HEK293T (cell line): ENCODE measurements around the gene ITPKB.
"Not testable (repeated sequence)": the region's sequence is repeated elsewhere in the genome, so short reads cannot be mapped to it uniquely, and the experiment has no call there.

ENCODE experiments used
- CTCF ChIA-PET: fragments of 350-600 bp; formaldehyde crosslinking; extraction: SDS; loops from one replicate; lab custom pipeline; 2021; ENCODE audit warnings: antibody characterized with exemption, inconsistent platforms; lab: Yijun Ruan, JAX
- POLR2A ChIA-PET: fragments of 350-600 bp; formaldehyde crosslinking; extraction: SDS; loops from one replicate; lab custom pipeline; 2020; ENCODE audit warnings: antibody characterized with exemption, inconsistent platforms; lab: Yijun Ruan, JAX
- DNase-seq: peaks from one replicate; pipeline ENCODE4 v3.0.0; 2012; ENCODE audit warnings: mixed read lengths; ENCODE audit errors: extremely low spot score
- ARNT ChIP-seq: fragments of 450-650 bp; IDR thresholded peaks from 2 replicates; pipeline ENCODE4 v1.6.1; 2017; ENCODE audit warnings: mild to moderate bottlenecking
- BHLHE40 ChIP-seq: fragments of 450-650 bp; IDR thresholded peaks from 2 replicates; pipeline ENCODE4 v1.6.1; 2016; ENCODE audit warnings: mild to moderate bottlenecking, moderate library complexity, borderline replicate concordance
- CTBP1 ChIP-seq: fragments of 450-650 bp; IDR thresholded peaks from 2 replicates; pipeline ENCODE4 v1.6.1; 2016; ENCODE audit warnings: borderline replicate concordance
- ELF4 ChIP-seq: fragments of 450-650 bp; IDR thresholded peaks from 2 replicates; pipeline ENCODE4 v1.6.1; 2017; ENCODE audit warnings: antibody characterized with exemption
- FOXA1 ChIP-seq: fragments of 450-650 bp; IDR thresholded peaks from 2 replicates; pipeline ENCODE4 v1.6.1; 2016; ENCODE audit warnings: mild to moderate bottlenecking
- FOXK2 ChIP-seq: fragments of 450-650 bp; IDR thresholded peaks from 2 replicates; pipeline ENCODE4 v1.6.1; 2016; ENCODE audit warnings: mild to moderate bottlenecking
- FOXM1 ChIP-seq: fragments of 450-650 bp; IDR thresholded peaks from 2 replicates; pipeline ENCODE4 v1.6.1; 2017; ENCODE audit warnings: mild to moderate bottlenecking, borderline replicate concordance
- HDGF ChIP-seq: fragments of 450-650 bp; IDR thresholded peaks from 2 replicates; pipeline ENCODE4 v1.6.1; 2017; ENCODE audit warnings: antibody characterized with exemption, borderline replicate concordance
- L3MBTL2 ChIP-seq: fragments of 450-650 bp; conservative IDR thresholded peaks from 2 replicates; pipeline ENCODE4 v1.6.1; 2016; ENCODE audit warnings: mild to moderate bottlenecking
- LEF1 ChIP-seq: fragments of 450-650 bp; IDR thresholded peaks from 2 replicates; pipeline ENCODE4 v1.6.1; 2017; ENCODE audit warnings: mild to moderate bottlenecking, borderline replicate concordance
- NFRKB ChIP-seq: fragments of 450-650 bp; IDR thresholded peaks from 2 replicates; pipeline ENCODE4 v1.6.1; 2016; ENCODE audit warnings: mild to moderate bottlenecking, moderate library complexity
- SP1 ChIP-seq: fragments of 450-650 bp; IDR thresholded peaks from 2 replicates; pipeline ENCODE4 v1.6.1; 2017
- SUZ12 ChIP-seq: fragments of 450-650 bp; IDR thresholded peaks from 2 replicates; pipeline ENCODE4 v1.6.1; 2016; ENCODE audit warnings: mild to moderate bottlenecking
- TARDBP ChIP-seq: fragments of 450-650 bp; IDR thresholded peaks from 2 replicates; pipeline ENCODE4 v1.6.1; 2016
- ZNF384 ChIP-seq: fragments of 450-650 bp; IDR thresholded peaks from 2 replicates; pipeline ENCODE4 v1.6.1; 2016
- TF ChIP-seq, protein P1 (sequence below): fragments of 450-650 bp; IDR thresholded peaks from 2 replicates; pipeline ENCODE4 v1.6.1; 2016

The ITPKB gene

GRCh38 chr1:226772446-226773139 lies 33.5 kb upstream of the ITPKB start:
- POLR2A ChIA-PET = no interaction called here
- CTCF ChIA-PET = interaction anchor here (0.7 to 1.2 kb wide), 2 partner anchors 9 to 18 kb away, joined by 3 to 4 read pairs; no protein-coding TSS in a partner anchor
- TF ChIP-seq SP1 = no peak
- TF ChIP-seq SUZ12 = no peak
- TF ChIP-seq FOXK2 = no peak
- no peak for TF ChIP-seq BHLHE40
- no peak for TF ChIP-seq ELF4
- no peak for TF ChIP-seq NFRKB
- TF ChIP-seq FOXA1 = no peak
- no peak for TF ChIP-seq L3MBTL2
- no peak for TF ChIP-seq ARNT
- no peak for TF ChIP-seq LEF1
- TF ChIP-seq CTBP1 = no peak
- no peak for TF ChIP-seq TARDBP
- TF ChIP-seq HDGF = no peak
- TF ChIP-seq ZNF384 = no peak
- TF ChIP-seq, protein P1, sequence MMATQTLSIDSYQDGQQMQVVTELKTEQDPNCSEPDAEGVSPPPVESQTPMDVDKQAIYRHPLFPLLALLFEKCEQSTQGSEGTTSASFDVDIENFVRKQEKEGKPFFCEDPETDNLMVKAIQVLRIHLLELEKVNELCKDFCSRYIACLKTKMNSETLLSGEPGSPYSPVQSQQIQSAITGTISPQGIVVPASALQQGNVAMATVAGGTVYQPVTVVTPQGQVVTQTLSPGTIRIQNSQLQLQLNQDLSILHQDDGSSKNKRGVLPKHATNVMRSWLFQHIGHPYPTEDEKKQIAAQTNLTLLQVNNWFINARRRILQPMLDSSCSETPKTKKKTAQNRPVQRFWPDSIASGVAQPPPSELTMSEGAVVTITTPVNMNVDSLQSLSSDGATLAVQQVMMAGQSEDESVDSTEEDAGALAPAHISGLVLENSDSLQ = no peak
- TF ChIP-seq FOXM1 = no peak
- no peak for DNase-seq

- DNase-seq, CTCF ChIA-PET: not testable (repeated sequence)
- POLR2A ChIA-PET = interaction anchor here (0.6 kb wide), 1 partner anchor 438 kb away, joined by 3 read pairs; no protein-coding TSS in a partner anchor
These were observed 28.1 kb upstream of the ITPKB start for GRCh38 chr1:226767170-226767569.

DNA sequence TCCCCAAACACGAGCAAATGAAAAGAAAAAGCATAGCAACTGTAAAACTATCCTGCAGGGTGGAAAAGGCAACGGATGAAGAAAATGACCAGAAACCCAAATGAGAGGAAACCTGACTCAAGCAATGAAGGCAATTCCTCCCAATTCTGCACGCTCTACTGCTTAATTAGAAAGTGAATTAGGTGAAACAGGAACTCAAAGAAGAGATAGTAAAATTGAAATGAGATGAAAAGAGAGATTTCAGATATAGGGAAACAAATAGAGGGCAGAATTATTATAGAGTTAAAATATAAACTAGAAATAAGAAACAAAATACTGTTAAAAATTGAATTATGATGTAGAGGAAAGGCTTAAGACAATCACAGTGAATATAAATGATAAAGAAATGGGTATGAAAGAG lies 27.5 kb upstream of the ITPKB start:
- ChIA-PET POLR2A (no interaction called here), CTCF (interaction anchor here (0.8 kb wide), 1 partner anchor 140 kb away, joined by 3 read pairs; no protein-coding TSS in a partner anchor)
- DNase-seq = no peak
- no peak for TF ChIP-seq L3MBTL2
- TF ChIP-seq SP1 = no peak
- TF ChIP-seq BHLHE40 = no peak
- TF ChIP-seq TARDBP = no peak
- no peak for TF ChIP-seq NFRKB
- TF ChIP-seq ARNT = no peak
- no peak for TF ChIP-seq CTBP1
- TF ChIP-seq ELF4 = no peak
- TF ChIP-seq LEF1 = no peak
- TF ChIP-seq HDGF = no peak
- TF ChIP-seq, protein P1 = no peak
- TF ChIP-seq FOXK2 = no peak
- no peak for TF ChIP-seq SUZ12
- TF ChIP-seq FOXA1 = no peak

GRCh38 chr1:226764533-226764932 lies 25.5 kb upstream of the ITPKB start:
- TF ChIP-seq ZNF384 (no peak), SP1 (no peak), FOXA1 (no peak), FOXM1 (no peak), L3MBTL2 (no peak), FOXK2 (no peak), TARDBP (no peak), HDGF (no peak), LEF1 (no peak), CTBP1 (no peak), SUZ12 (no peak), NFRKB (no peak), BHLHE40 (no peak)
- no peak for DNase-seq
- ChIA-PET POLR2A (no interaction called here), CTCF (interaction anchor here (1.2 to 1.6 kb wide), 2 partner anchors 15 to 45 kb away, joined by 3 to 4 read pairs; no protein-coding TSS in a partner anchor)

DNA sequence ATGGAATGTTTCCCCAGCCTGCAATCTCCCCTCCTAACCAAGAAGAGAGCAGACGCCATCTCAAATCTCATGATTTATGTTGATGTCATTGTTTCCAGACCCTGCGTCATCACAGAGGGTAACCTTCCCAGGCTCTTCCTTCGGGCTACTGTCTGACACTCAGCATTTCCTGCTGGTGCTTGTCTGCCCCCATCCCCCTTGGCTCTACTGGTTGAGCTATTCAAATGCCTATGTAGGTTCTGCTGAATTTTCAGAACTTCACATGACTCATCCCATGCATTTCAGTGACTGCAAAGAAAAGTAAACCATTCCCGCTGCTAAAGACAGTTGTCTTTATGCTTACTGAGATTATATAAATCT lies 24.8 kb upstream of the ITPKB start:
- POLR2A ChIA-PET = interaction anchor here (1.1 kb wide), 1 partner anchor 15 kb away, joined by 4 read pairs; no protein-coding TSS in a partner anchor
- peak; percentile 37 for DNase-seq

More for the DNA sequence above, 24.8 kb upstream of the ITPKB start:
- TF ChIP-seq, protein P1 = peak; percentile 51
- no peak for TF ChIP-seq BHLHE40
- CTCF ChIA-PET = interaction anchor here (1.0 to 1.6 kb wide), 4 partner anchors 9 to 45 kb away, joined by 3 to 4 read pairs (median 4); no protein-coding TSS in a partner anchor
